Measurements from ENCODE around the gene ABHD18. TPM values are rescaled to one million over a fixed set of nuclear protein-coding genes. Genes with fewer than 3 reads are reported as not detected.

The ABHD18 gene
- total RNA-seq, result 10 to 100 TPM in 4 of 5 donors, 1 to 10 TPM in 1; 9.6 to 27.2 (median 13.4) TPM
- 1 to 10 TPM; 3.1 to 5.7 (median 3.4) TPM for polyA plus RNA-seq
- long read RNA-seq, donor 1, result 0 reads
- long read RNA-seq, donor 2, result 0 reads
- long read RNA-seq, donor 3, result 0 reads
- long read RNA-seq, donor 4, result 0 reads
- long read RNA-seq, donor 5, result 0 reads
- long read RNA-seq, donor 6, result 0 reads
- long read RNA-seq, donor 7, result 0 reads
- long read RNA-seq, donor 8, result 0 reads
- long read RNA-seq, donor 9, result 0 reads
- long read RNA-seq, donor 10, result 0 reads

GRCh38 chr4:127965062-127965802 lies at the start of gene ABHD18, which contains the start of gene MFSD8:
Gene ABHD18 (plus strand): TSS chr4:127965406. CDS start chr4:127982956, 17,550 bp downstream.
Gene MFSD8 (minus strand): TSS chr4:127965173. CDS start chr4:127965133, 40 bp downstream.
- peaks cover 0 to 2% (median 0%) of the 10 kb centered on the region in 4 donors for H3K36me3 ChIP-seq
- 0 to 1% (median 0%) methylated on average over 49 to 69 of the region's 69 CpGs for WGBS, 5 donors
- H3K9me3 ChIP-seq, result no peaks in the 10 kb centered on the region
- H3K27ac ChIP-seq, result peak within 1 kb of the TSS; percentile 88 to 98 (median 94)
- intact Hi-C loops (cut with DNase I; ENCODE audit: low total_unique reads), result loop anchor here (10.0 kb wide), 1 partner anchor 100 kb away; the partner anchor contains the start of gene LARP1B
- peak; percentile 100 for DNase-seq
- TF ChIP-seq EP300 (IDR thresholded peaks at IDR 0.05) (no peak), POLR2AphosphoS5 (IDR thresholded peaks at IDR 0.05) (peak; percentile 88 to 98 (median 98)), POLR2A (IDR thresholded peaks at IDR 0.05) (peak in 1 of 4 donors; percentile 68), CTCF (IDR thresholded peaks at IDR 0.05) (peak in 5 of 7 experiments; percentile 27 to 56 (median 46))
- H3K4me3 ChIP-seq, result peak within 1 kb of the TSS; percentile 60 to 99 (median 90)
- no peaks in the 10 kb centered on the region for H3K27me3 ChIP-seq
- H3K4me1 ChIP-seq, result peaks cover 0 to 69% (median 40%) of the 10 kb centered on the region in 4 donors

GRCh38 chr4:127916512-127916911 lies 48.7 kb upstream of the ABHD18 start:
- no peak for DNase-seq
- no peak overlapping the region for H3K4me3 ChIP-seq
- peaks cover 10 to 47% (median 45%) of the 10 kb centered on the region in 4 donors for H3K36me3 ChIP-seq
- no peaks in the 10 kb centered on the region for H3K4me1 ChIP-seq
- WGBS, 5 donors, result 95 to 98% (median 95%) methylated on average over 3 of the region's 3 CpGs
- H3K27me3 ChIP-seq, result no peaks in the 10 kb centered on the region
- intact Hi-C loops (cut with DNase I; ENCODE audit: low total_unique reads), result no loop called here
- H3K27ac ChIP-seq, result no peak overlapping the region
- no peak for TF ChIP-seq EP300 (IDR thresholded peaks at IDR 0.05)
- no peak for TF ChIP-seq POLR2A (IDR thresholded peaks at IDR 0.05)
- TF ChIP-seq CTCF (IDR thresholded peaks at IDR 0.05), result no peak
- TF ChIP-seq POLR2AphosphoS5 (IDR thresholded peaks at IDR 0.05), result no peak
- H3K9me3 ChIP-seq, result no peaks in the 10 kb centered on the region

- no peaks in the 10 kb centered on the region for H3K4me1 ChIP-seq
- no peak overlapping the region for H3K4me3 ChIP-seq
- no peaks in the 10 kb centered on the region for H3K27me3 ChIP-seq
- TF ChIP-seq POLR2A (IDR thresholded peaks at IDR 0.05) (no peak), CTCF (IDR thresholded peaks at IDR 0.05) (no peak), POLR2AphosphoS5 (IDR thresholded peaks at IDR 0.05) (no peak)
- no peak overlapping the region for H3K27ac ChIP-seq
- no peak for DNase-seq
- intact Hi-C loops (cut with DNase I; ENCODE audit: low total_unique reads), result no loop called here
- no peaks in the 10 kb centered on the region for H3K9me3 ChIP-seq
- H3K36me3 ChIP-seq, result peaks cover 11 to 50% (median 49%) of the 10 kb centered on the region in 4 donors
Observed at GRCh38 chr4:127917151-127917550, 48.1 kb upstream of the ABHD18 start.

GRCh38 chr4:127920521-127920920 lies 44.7 kb upstream of the ABHD18 start:
- Histone ChIP-seq H3K27me3 (no peaks in the 10 kb centered on the region), H3K27ac (no peak overlapping the region), H3K9me3 (no peaks in the 10 kb centered on the region), H3K36me3 (peaks cover 11 to 71% (median 57%) of the 10 kb centered on the region in 4 donors), H3K4me3 (no peak overlapping the region), H3K4me1 (no peaks in the 10 kb centered on the region)
- no peak for TF ChIP-seq EP300 (IDR thresholded peaks at IDR 0.05)
- TF ChIP-seq POLR2AphosphoS5 (IDR thresholded peaks at IDR 0.05), result no peak
- no peak for TF ChIP-seq CTCF (IDR thresholded peaks at IDR 0.05)
- no peak for TF ChIP-seq POLR2A (IDR thresholded peaks at IDR 0.05)
- 92 to 100% (median 95%) methylated on average over 3 of the region's 3 CpGs for WGBS, 5 donors
- no peak for DNase-seq
- intact Hi-C loops (cut with DNase I; ENCODE audit: low total_unique reads), result no loop called here

Data from stomach (tissue), 19 donors.